GM23248 (cell line): ENCODE results near the gene PDGFRB. TPM values are rescaled to one million over a fixed set of nuclear protein-coding genes. Genes with fewer than 3 reads are reported as not detected.

ENCODE experiments used
- DNase-seq: peaks from one replicate; pipeline ENCODE4 v3.0.0-alpha.2; 2015
- H2AFZ ChIP-seq: fragments of 200-600 bp; sonication (generic); 2 replicates; pipeline ENCODE4 v1.6.1; 2016; ENCODE audit warnings: antibody characterized with exemption
- H3F3A ChIP-seq: fragments of 200-600 bp; sonication (generic); 2 replicates; pipeline ENCODE4 v1.6.1; 2016; ENCODE audit warnings: mild to moderate bottlenecking, antibody characterized with exemption, mixed run types; ENCODE audit not compliant: insufficient read depth
- H3K27ac ChIP-seq: fragments of 200-600 bp; sonication (generic); 2 replicates; pipeline ENCODE4 v1.5.1; 2016; ENCODE audit warnings: mild to moderate bottlenecking
- H3K27me3 ChIP-seq: fragments of 200-600 bp; sonication (generic); replicated peaks from 2 replicates; pipeline ENCODE4 v1.6.1; 2016; ENCODE audit warnings: mild to moderate bottlenecking; ENCODE audit not compliant: insufficient read depth
- H3K36me3 ChIP-seq: fragments of 200-600 bp; sonication (generic); 2 replicates; pipeline ENCODE4 v1.6.1; 2016; ENCODE audit warnings: low read depth, mild to moderate bottlenecking
- H3K4me1 ChIP-seq: fragments of 200-600 bp; sonication (generic); 2 replicates; pipeline ENCODE4 v1.6.1; 2016; ENCODE audit warnings: mild to moderate bottlenecking; ENCODE audit not compliant: insufficient read depth
- H3K4me2 ChIP-seq: fragments of 200-600 bp; sonication (generic); one replicate; pipeline ENCODE4 v1.6.1; 2016; ENCODE audit warnings: mild to moderate bottlenecking; ENCODE audit not compliant: unreplicated experiment
- H3K4me3 ChIP-seq: fragments of 200-600 bp; sonication (generic); 2 replicates; pipeline ENCODE4 v1.5.1; 2016; ENCODE audit warnings: mild to moderate bottlenecking
- H3K79me2 ChIP-seq: fragments of 200-600 bp; sonication (generic); 2 replicates; pipeline ENCODE4 v1.6.1; 2016; ENCODE audit warnings: mild to moderate bottlenecking; ENCODE audit not compliant: insufficient read depth
- H3K9ac ChIP-seq: fragments of 200-600 bp; sonication (generic); 2 replicates; pipeline ENCODE4 v1.6.1; 2016; ENCODE audit warnings: mild to moderate bottlenecking
- H3K9me2 ChIP-seq: fragments of 200-600 bp; sonication (generic); 2 replicates; pipeline ENCODE4 v1.6.1; 2016; ENCODE audit warnings: mixed run types, mild to moderate bottlenecking, moderate library complexity; ENCODE audit not compliant: insufficient read depth
- H3K9me3 ChIP-seq: fragments of 200-600 bp; sonication (generic); one replicate; pipeline ENCODE4 v1.6.1; 2017; ENCODE audit warnings: low read depth
- H4K20me1 ChIP-seq: fragments of 200-600 bp; sonication (generic); 2 replicates; pipeline ENCODE4 v1.6.0; 2016; ENCODE audit not compliant: insufficient read depth
- EZH2 ChIP-seq: fragments of 200-600 bp; sonication (generic); IDR thresholded peaks from 2 replicates; pipeline ENCODE4 v1.6.1; 2018; ENCODE audit warnings: antibody characterized with exemption, mild to moderate bottlenecking; ENCODE audit not compliant: insufficient read depth, poor library complexity, severe bottlenecking
- EZH2phosphoT487 ChIP-seq: fragments of 200-600 bp; sonication (generic); IDR thresholded peaks from 2 replicates; pipeline ENCODE4 v1.6.1; 2018; ENCODE audit warnings: antibody characterized with exemption, moderate library complexity, mild to moderate bottlenecking, low read depth; ENCODE audit not compliant: insufficient read depth
- WGBS, 2 experiments: methylation state at CpG; one replicate each; pipeline ENCODE4 v1.1.6; 2015 to 2017; ENCODE audit warnings: low lambda C conversion rate in 2 of 2, low coverage in 1 of 2; ENCODE audit errors: missing lambda C conversion rate in 2 of 2; 5-methylcytosine and 5-hydroxymethylcytosine counted together
- in situ Hi-C: fragments of 300-500 bp; cut with MboI; formaldehyde crosslinking; loops from 2 replicates; pipeline ENCODE4 v1.15.0; 2020
- polyA plus RNA-seq: library from polyadenylated mRNA; unstranded; fragments of >200 nt; fragmentation: Nextera tagmentation; extraction: Ambion mirVana; gene quantifications from 2 replicates; pipeline ENCODE4 v1.2.1, GENCODE V29; 2016
- total RNA-seq: library from RNA; depleted of rRNA; stranded (reverse); fragments of >200 nt; shearing (Covaris generic); gene quantifications from 2 replicates; pipeline ENCODE4 v1.2.3, GENCODE V29; 2014

The PDGFRB gene
- total and polyA plus RNA-seq, 2 experiments from 2014 or later: 155 to 205 TPM

- H3F3A ChIP-seq: no peaks in the 10 kb centered on the region
- H4K20me1 ChIP-seq: no peaks in the 10 kb centered on the region
- no peak overlapping the region for H3K4me3 ChIP-seq
- no peaks in the 10 kb centered on the region for H3K9me3 ChIP-seq
- DNase-seq: no peak
- 61 to 63% methylated on average over 4 of the region's 4 CpGs for WGBS, 2 experiments
- H3K9me2 ChIP-seq: no peaks in the 10 kb centered on the region
- H3K27ac ChIP-seq: no peak overlapping the region
- no peak overlapping the region for H2AFZ ChIP-seq
- no peaks in the 10 kb centered on the region for H3K36me3 ChIP-seq
- H3K27me3 ChIP-seq: peaks cover 39% of the 10 kb centered on the region
- H3K79me2 ChIP-seq: no peaks in the 10 kb centered on the region
- TF ChIP-seq EZH2 (no peak), EZH2phosphoT487 (no peak)
- in situ Hi-C loops: no loop called here
- H3K4me2 ChIP-seq: no peak overlapping the region
- H3K9ac ChIP-seq: no peak overlapping the region
- no peaks in the 10 kb centered on the region for H3K4me1 ChIP-seq
Measured at GRCh38 chr5:150192462-150192861, 36.8 kb upstream of the PDGFRB start.

GRCh38 chr5:150190987-150191386, 35.3 kb upstream of the PDGFRB start:
- no peaks in the 10 kb centered on the region for H3K4me1 ChIP-seq
- no peaks in the 10 kb centered on the region for H3K9me3 ChIP-seq
- no peak overlapping the region for H2AFZ ChIP-seq
- TF ChIP-seq EZH2 (no peak), EZH2phosphoT487 (no peak)
- H3K9me2 ChIP-seq: no peaks in the 10 kb centered on the region
- DNase-seq: no peak
- no peaks in the 10 kb centered on the region for H4K20me1 ChIP-seq
- no peak overlapping the region for H3K27ac ChIP-seq
- in situ Hi-C loops: no loop called here
- H3K79me2 ChIP-seq: no peaks in the 10 kb centered on the region
- whole genome bisulfite sequencing, 2 experiments: 40 to 50% methylated on average over 2 of the region's 2 CpGs
- H3K9ac ChIP-seq: no peak overlapping the region
- no peaks in the 10 kb centered on the region for H3K36me3 ChIP-seq
- H3K4me2 ChIP-seq: no peak overlapping the region
- H3K27me3 ChIP-seq: peaks cover 39% of the 10 kb centered on the region
- no peaks in the 10 kb centered on the region for H3F3A ChIP-seq
- H3K4me3 ChIP-seq: no peak overlapping the region

GRCh38 chr5:150190503-150190979, 34.9 kb upstream of the PDGFRB start:
- TF ChIP-seq EZH2phosphoT487 (no peak), EZH2 (no peak)
- no peak overlapping the region for H3K4me3 ChIP-seq
- no peaks in the 10 kb centered on the region for H3F3A ChIP-seq
- WGBS, 2 experiments: 41 to 58% methylated on average over 7 to 15 of the region's 16 CpGs
- H3K36me3 ChIP-seq: no peaks in the 10 kb centered on the region
- in situ Hi-C loops: no loop called here
- no peak overlapping the region for H3K27ac ChIP-seq
- H3K4me2 ChIP-seq: no peak overlapping the region
- H3K79me2 ChIP-seq: no peaks in the 10 kb centered on the region
- no peaks in the 10 kb centered on the region for H4K20me1 ChIP-seq
- peaks cover 39% of the 10 kb centered on the region for H3K27me3 ChIP-seq
- no peaks in the 10 kb centered on the region for H3K9me2 ChIP-seq
- no peaks in the 10 kb centered on the region for H3K9me3 ChIP-seq
- H3K9ac ChIP-seq: no peak overlapping the region
- no peak for DNase-seq
- H3K4me1 ChIP-seq: no peaks in the 10 kb centered on the region
- H2AFZ ChIP-seq: no peak overlapping the region

- TF ChIP-seq EZH2 (no peak), EZH2phosphoT487 (no peak)
- DNase-seq: peak; percentile 34
- no peaks in the 10 kb centered on the region for H3F3A ChIP-seq
- H3K4me1 ChIP-seq: no peaks in the 10 kb centered on the region
- H3K36me3 ChIP-seq: no peaks in the 10 kb centered on the region
- H3K27ac ChIP-seq: no peak within 1 kb of the TSS
- H3K27me3 ChIP-seq: peaks cover 39% of the 10 kb centered on the region
- in situ Hi-C loops: no loop called here
- H3K4me2 ChIP-seq: peak within 1 kb of the TSS; percentile 57
- H3K9me2 ChIP-seq: no peaks in the 10 kb centered on the region
- H2AFZ ChIP-seq: no peak within 1 kb of the TSS
- H3K4me3 ChIP-seq: no peak within 1 kb of the TSS
- 7 to 9% methylated on average over 46 to 58 of the region's 58 CpGs for WGBS, 2 experiments
- H3K9me3 ChIP-seq: no peaks in the 10 kb centered on the region
- no peaks in the 10 kb centered on the region for H4K20me1 ChIP-seq
- H3K79me2 ChIP-seq: no peaks in the 10 kb centered on the region
- H3K9ac ChIP-seq: no peak within 1 kb of the TSS
Measured at GRCh38 chr5:150189728-150190502, 34.3 kb upstream of the PDGFRB start, which contains the start of gene SLC6A7. SLC6A7 (plus strand) TSS chr5:150190062; CDS start chr5:150190328, 266 bp downstream.
